ENCODE measurements around the gene CNTRL.

DNA sequence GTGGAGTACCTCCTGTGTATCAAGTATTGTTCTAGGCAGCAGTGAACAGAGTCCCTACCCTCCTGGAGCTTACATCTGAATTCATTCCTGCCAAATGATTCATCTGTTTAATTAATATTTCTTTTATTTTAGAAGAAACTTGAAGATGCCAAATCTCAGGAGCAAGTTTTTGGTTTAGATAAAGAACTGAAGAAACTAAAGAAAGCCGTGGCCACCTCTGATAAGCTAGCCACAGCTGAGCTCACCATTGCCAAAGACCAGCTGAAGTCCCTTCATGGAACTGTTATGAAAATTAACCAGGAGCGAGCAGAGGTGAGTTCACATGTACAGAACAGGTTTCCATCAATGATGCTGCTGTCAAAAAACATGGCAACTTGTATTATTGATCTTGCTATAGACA lies 69.0 kb downstream of the CNTRL start:
- TF ChIP-seq POLR2A (IDR thresholded peaks at IDR 0.05): no peak
- TF ChIP-seq, protein P1, sequence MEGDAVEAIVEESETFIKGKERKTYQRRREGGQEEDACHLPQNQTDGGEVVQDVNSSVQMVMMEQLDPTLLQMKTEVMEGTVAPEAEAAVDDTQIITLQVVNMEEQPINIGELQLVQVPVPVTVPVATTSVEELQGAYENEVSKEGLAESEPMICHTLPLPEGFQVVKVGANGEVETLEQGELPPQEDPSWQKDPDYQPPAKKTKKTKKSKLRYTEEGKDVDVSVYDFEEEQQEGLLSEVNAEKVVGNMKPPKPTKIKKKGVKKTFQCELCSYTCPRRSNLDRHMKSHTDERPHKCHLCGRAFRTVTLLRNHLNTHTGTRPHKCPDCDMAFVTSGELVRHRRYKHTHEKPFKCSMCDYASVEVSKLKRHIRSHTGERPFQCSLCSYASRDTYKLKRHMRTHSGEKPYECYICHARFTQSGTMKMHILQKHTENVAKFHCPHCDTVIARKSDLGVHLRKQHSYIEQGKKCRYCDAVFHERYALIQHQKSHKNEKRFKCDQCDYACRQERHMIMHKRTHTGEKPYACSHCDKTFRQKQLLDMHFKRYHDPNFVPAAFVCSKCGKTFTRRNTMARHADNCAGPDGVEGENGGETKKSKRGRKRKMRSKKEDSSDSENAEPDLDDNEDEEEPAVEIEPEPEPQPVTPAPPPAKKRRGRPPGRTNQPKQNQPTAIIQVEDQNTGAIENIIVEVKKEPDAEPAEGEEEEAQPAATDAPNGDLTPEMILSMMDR (IDR thresholded peaks at IDR 0.05): no peak
- TF ChIP-seq POLR2AphosphoS5 (IDR thresholded peaks at IDR 0.05): no peak
